OCI-LY3 (cell line): ENCODE data around the gene PLEKHF1.
A peak's percentile ranks its signal among the peaks of the same experiment; 100 is the strongest.

ENCODE experiments used
- H2AFZ ChIP-seq: fragments of 200-600, 300-600 bp; shearing (Covaris generic); 2 replicates; pipeline ENCODE4 v1.6.0; 2014; ENCODE audit warnings: antibody characterized with exemption, low read depth, low read length
- H3K27ac ChIP-seq: fragments of 200-600, 300-600 bp; sonication (generic); 2 replicates; pipeline ENCODE4 v1.5.1; 2014; ENCODE audit warnings: mild to moderate bottlenecking, low read length, moderate library complexity, mixed read lengths
- H3K27me3 ChIP-seq: fragments of 200-600, 300-600 bp; sonication (generic); 2 replicates; pipeline ENCODE4 v1.6.1; 2014; ENCODE audit warnings: low read depth, low read length, mixed read lengths
- H3K36me3 ChIP-seq: fragments of 200-600, 300-600 bp; sonication (generic); replicated peaks from 2 replicates; pipeline ENCODE3; 2014; ENCODE audit warnings: low read depth, low read length, mixed read lengths
- H3K4me1 ChIP-seq: fragments of 300-600, 200-600 bp; sonication (generic); 2 replicates; pipeline ENCODE4 v1.6.1; 2014; ENCODE audit warnings: low read length, mixed read lengths
- H3K4me2 ChIP-seq: fragments of 200-600, 300-600 bp; sonication (generic); 2 replicates; pipeline ENCODE4 v1.6.1; 2014; ENCODE audit warnings: low read length, mixed read lengths
- H3K4me3 ChIP-seq: fragments of 300-600, 200-600 bp; sonication (generic); 2 replicates; pipeline ENCODE4 v1.5.1; 2014; ENCODE audit warnings: antibody characterized with exemption, mild to moderate bottlenecking, low read length, moderate library complexity
- H3K79me2 ChIP-seq: fragments of 300-600, 200-600 bp; shearing (Covaris generic); 2 replicates; pipeline ENCODE4 v1.6.1; 2014; ENCODE audit warnings: mild to moderate bottlenecking, low read length, mixed read lengths
- H3K9ac ChIP-seq: fragments of 300-600, 200-600 bp; shearing (Covaris generic); 2 replicates; pipeline ENCODE4 v1.6.0; 2014; ENCODE audit warnings: mild to moderate bottlenecking, low read length, moderate library complexity
- H3K9me3 ChIP-seq: fragments of 200-600, 300-600 bp; shearing (Covaris generic); 2 replicates; pipeline ENCODE4 v1.6.1; 2014; ENCODE audit warnings: low read length, mixed read lengths; ENCODE audit not compliant: insufficient read depth
- H4K20me1 ChIP-seq: fragments of 200-600, 300-600 bp; sonication (generic); 2 replicates; pipeline ENCODE4 v1.6.1; 2016; ENCODE audit warnings: low read length, mixed read lengths; ENCODE audit not compliant: insufficient read depth
- CTCF ChIP-seq: fragments of 200-600, 300-600 bp; sonication (generic); IDR thresholded peaks from 2 replicates; pipeline ENCODE4 v1.5.1; 2014; ENCODE audit warnings: antibody characterized with exemption, low read length, low read depth
- EZH2phosphoT487 ChIP-seq: fragments of 200-600 bp; shearing (Covaris generic); IDR thresholded peaks from 2 replicates; pipeline ENCODE4 v1.6.1; 2018; ENCODE audit warnings: antibody characterized with exemption, mixed run types, low read depth

PLEKHF1 gene

GRCh38 chr19:29715701-29716581, 50.7 kb downstream of the PLEKHF1 start:
- Histone ChIP-seq H3K27me3 (no peaks in the 10 kb centered on the region), H3K4me2 (peak overlapping the region; percentile 86), H2AFZ (peak overlapping the region; percentile 49; the same call in 1 of the 2 replicates), H3K79me2 (peaks cover 46% of the 10 kb centered on the region), H3K9me3 (no peaks in the 10 kb centered on the region), H4K20me1 (peaks cover 4% of the 10 kb centered on the region; the same call in 1 of the 2 replicates), H3K36me3 (peaks cover 2% of the 10 kb centered on the region), H3K4me3 (peak overlapping the region; percentile 79), H3K9ac (peak overlapping the region; percentile 80), H3K27ac (peak overlapping the region; percentile 47), H3K4me1 (peaks cover 11% of the 10 kb centered on the region)
- TF ChIP-seq EZH2phosphoT487 (no peak), CTCF (no peak)

GRCh38 chr19:29717051-29717450, 51.8 kb downstream of the PLEKHF1 start:
- Histone ChIP-seq H3K9me3 (no peaks in the 10 kb centered on the region), H3K4me2 (no peak overlapping the region), H4K20me1 (peaks cover 4% of the 10 kb centered on the region; the same call in 1 of the 2 replicates), H3K27ac (no peak overlapping the region), H3K79me2 (peaks cover 40% of the 10 kb centered on the region), H3K36me3 (peaks cover 2% of the 10 kb centered on the region), H2AFZ (no peak overlapping the region), H3K4me3 (no peak overlapping the region), H3K27me3 (no peaks in the 10 kb centered on the region), H3K9ac (no peak overlapping the region), H3K4me1 (peaks cover 11% of the 10 kb centered on the region)
- TF ChIP-seq EZH2phosphoT487 (no peak), CTCF (no peak)

GRCh38 chr19:29724102-29724641, 58.9 kb downstream of the PLEKHF1 start:
- Histone ChIP-seq H3K9me3 (no peaks in the 10 kb centered on the region), H3K4me1 (no peaks in the 10 kb centered on the region; the same call in 1 of the 2 replicates), H3K4me3 (peak overlapping the region; percentile 61), H3K79me2 (no peaks in the 10 kb centered on the region), H3K9ac (peak overlapping the region; percentile 16; the same call in 1 of the 2 replicates), H3K27me3 (peaks cover 29% of the 10 kb centered on the region), H3K36me3 (no peaks in the 10 kb centered on the region), H3K4me2 (peak overlapping the region; percentile 75), H4K20me1 (no peaks in the 10 kb centered on the region), H2AFZ (peak overlapping the region; percentile 28; the same call in 1 of the 2 replicates), H3K27ac (no peak overlapping the region)
- TF ChIP-seq EZH2phosphoT487 (no peak), CTCF (no peak)

- Histone ChIP-seq H3K9ac (0 out of 2 replicates have a peak overlapping the region, but pooled peaks have one; percentile 16), H3K79me2 (no peaks in the 10 kb centered on the region), H3K36me3 (no peaks in the 10 kb centered on the region), H3K9me3 (no peaks in the 10 kb centered on the region), H2AFZ (peak overlapping the region; percentile 28; the same call in 1 of the 2 replicates), H3K27me3 (peaks cover 33% of the 10 kb centered on the region), H3K4me1 (no peaks in the 10 kb centered on the region; the same call in 1 of the 2 replicates), H4K20me1 (no peaks in the 10 kb centered on the region), H3K4me3 (peak overlapping the region; percentile 61), H3K27ac (no peak overlapping the region), H3K4me2 (peak overlapping the region; percentile 75)
- TF ChIP-seq CTCF (no peak), EZH2phosphoT487 (no peak)
Measured at GRCh38 chr19:29724746-29725145, 59.5 kb downstream of the PLEKHF1 start.
